H1 (cell line): Measurements from ENCODE around the gene CCT6B. TPM values are rescaled to one million over a fixed set of nuclear protein-coding genes. Genes with fewer than 3 reads are reported as not detected.

Experiments used
- CTCF ChIA-PET: fragments of 300-600 bp; sonication (Branson Sonifier 250); formaldehyde crosslinking; loops from one replicate; lab custom pipeline; 2021; ENCODE audit not compliant: partially characterized antibody; lab: Charles Lee
- POLR2A ChIA-PET: fragments of 300-600 bp; sonication (Branson Sonifier 250); formaldehyde crosslinking; loops from one replicate; lab custom pipeline; 2021; ENCODE audit warnings: inconsistent platforms; ENCODE audit not compliant: partially characterized antibody; lab: Charles Lee
- DNase-seq, 2 experiments: peaks; one replicate each; pipeline versions ENCODE4 v3.0.0 to v3.0.0-alpha.2; 2010 to 2022; ENCODE audit warnings: low spot score in 2 of 2, low read depth in 1 of 2, mixed read lengths in 1 of 2
- FAIRE-seq: peaks from 2 replicates; lab custom pipeline; 2011; peaks lifted over from hg19 to GRCh38; lab: Jason Lieb, UNC
- H2AFZ ChIP-seq: 2 replicates; pipeline ENCODE4 v1.8.1; 2012; ENCODE audit warnings: low read length, inconsistent platforms
- H2AK5ac ChIP-seq: 2 replicates; pipeline ENCODE4 v1.6.1; 2013; ENCODE audit warnings: low read depth, low read length
- H2BK120ac ChIP-seq: replicated peaks from 2 replicates; pipeline ENCODE3; 2013; ENCODE audit warnings: low read depth, low read length, inconsistent platforms
- H2BK12ac ChIP-seq: 2 replicates; pipeline ENCODE4 v1.6.1; 2013; ENCODE audit warnings: low read depth, low read length
- H2BK15ac ChIP-seq: 2 replicates; pipeline ENCODE4 v1.6.1; 2013; ENCODE audit warnings: low read length
- H2BK20ac ChIP-seq: 2 replicates; pipeline ENCODE4 v1.6.1; 2013; ENCODE audit warnings: low read length
- H2BK5ac ChIP-seq: 2 replicates; pipeline ENCODE4 v1.6.1; 2013; ENCODE audit warnings: low read depth, low read length
- H3K14ac ChIP-seq: 2 replicates; pipeline ENCODE4 v1.6.1; 2013; ENCODE audit warnings: inconsistent platforms; ENCODE audit not compliant: insufficient read length
- H3K18ac ChIP-seq: 2 replicates; pipeline ENCODE4 v1.6.1; 2013; ENCODE audit warnings: low read length; ENCODE audit errors: extremely low read depth
- H3K23ac ChIP-seq: 2 replicates; pipeline ENCODE4 v1.6.1; 2013; ENCODE audit warnings: inconsistent platforms; ENCODE audit not compliant: insufficient read length
- H3K23me2 ChIP-seq: 2 replicates; pipeline ENCODE4 v1.6.1; 2013; ENCODE audit warnings: low read depth, low read length
- H3K27ac ChIP-seq: 2 replicates; pipeline ENCODE4 v1.6.1; 2011; ENCODE audit warnings: low read depth, low read length, inconsistent platforms
- H3K27me3 ChIP-seq, 4 experiments: replicated peaks in 1 of 4; 1 replicate in 1 of 4; 2 replicates in 3 of 4; pipeline versions ENCODE4 v1.6.1 to v1.8.1; 2011 to 2013; ENCODE audit warnings: low read length in 3 of 4, mild to moderate bottlenecking in 3 of 4, inconsistent platforms in 2 of 4, mixed read lengths in 2 of 4, moderate library complexity in 1 of 4; ENCODE audit not compliant: control insufficient read depth in 3 of 4, insufficient read depth in 3 of 4; ENCODE audit errors: extremely low read depth in 1 of 4
- H3K36me3 ChIP-seq, 4 experiments: 2 replicates each; pipeline versions ENCODE4 v1.6.1 to v1.8.1; 2011 to 2013; ENCODE audit warnings: mild to moderate bottlenecking in 4 of 4, low read length in 3 of 4, moderate library complexity in 2 of 4, control low read depth in 1 of 4, inconsistent platforms in 1 of 4; ENCODE audit not compliant: insufficient read depth in 4 of 4, control insufficient read depth in 2 of 4
- H3K4ac ChIP-seq: replicated peaks from 2 replicates; pipeline ENCODE3; 2013; ENCODE audit warnings: low read length, low read depth, mixed read lengths, inconsistent platforms; ENCODE audit not compliant: insufficient read length
- H3K4me1 ChIP-seq, 4 experiments: replicated peaks in 1 of 4; 1 replicate in 1 of 4; 2 replicates in 3 of 4; pipeline versions ENCODE4 v1.6.1 to v1.8.1; 2011 to 2013; ENCODE audit warnings: low read length in 3 of 4, inconsistent platforms in 2 of 4, mixed read lengths in 1 of 4; ENCODE audit not compliant: insufficient read depth in 4 of 4, control insufficient read depth in 3 of 4
- H3K4me2 ChIP-seq, 2 experiments: 2 replicates each; pipeline versions ENCODE4 v1.6.1 to v1.8.1; 2011 to 2013; ENCODE audit warnings: low read depth in 2 of 2, low read length in 2 of 2, control low read depth in 1 of 2, inconsistent platforms in 1 of 2, mild to moderate bottlenecking in 1 of 2; ENCODE audit not compliant: insufficient read depth in 1 of 2
- H3K4me3 ChIP-seq, 4 experiments: fragments of 200-600, 300-600 bp in 1 of 4; sonication (generic), shearing (Covaris generic), sonication (Bioruptor Twin) in 1 of 4; 2 replicates each; pipeline versions ENCODE4 v1.5.1 to v1.8.1; 2011 to 2016; ENCODE audit warnings: low read length in 4 of 4, low read depth in 3 of 4, control low read depth in 2 of 4, inconsistent platforms in 2 of 4, mild to moderate bottlenecking in 2 of 4, mixed read lengths in 1 of 4, moderate library complexity in 1 of 4; ENCODE audit not compliant: insufficient read depth in 2 of 4; ENCODE audit errors: extremely low read depth in 1 of 4
- H3K56ac ChIP-seq: replicated peaks from 2 replicates; pipeline ENCODE3; 2013; ENCODE audit warnings: low read depth, mild to moderate bottlenecking, mixed read lengths, low read length, inconsistent platforms; ENCODE audit not compliant: insufficient read length
- H3K79me1 ChIP-seq: 2 replicates; pipeline ENCODE4 v1.6.1; 2013; ENCODE audit warnings: low read depth, low read length, control low read depth
- H3K79me2 ChIP-seq, 2 experiments: 2 replicates each; pipeline versions ENCODE4 v1.6.1 to v1.8.1; 2012 to 2013; ENCODE audit warnings: low read length in 2 of 2, mild to moderate bottlenecking in 2 of 2, inconsistent platforms in 1 of 2; ENCODE audit not compliant: insufficient read depth in 2 of 2, control insufficient read depth in 1 of 2
- H3K9ac ChIP-seq, 4 experiments: replicated peaks in 1 of 4; 1 replicate in 1 of 4; 2 replicates in 3 of 4; pipeline versions ENCODE4 v1.6.1 to v1.8.1; 2011 to 2013; ENCODE audit warnings: low read depth in 3 of 4, low read length in 3 of 4, control low read depth in 2 of 4, mild to moderate bottlenecking in 2 of 4, moderate library complexity in 2 of 4, inconsistent platforms in 1 of 4; ENCODE audit errors: extremely low read depth in 1 of 4
- H3K9me3 ChIP-seq, 2 experiments: 2 replicates each; pipeline versions ENCODE4 v1.6.1 to v1.8.1; 2012 to 2013; ENCODE audit warnings: mild to moderate bottlenecking in 2 of 2, moderate library complexity in 2 of 2, control low read depth in 1 of 2, inconsistent platforms in 1 of 2, low read depth in 1 of 2, low read length in 1 of 2, mixed read lengths in 1 of 2; ENCODE audit not compliant: insufficient read depth in 2 of 2
- H4K20me1 ChIP-seq, 2 experiments: replicated peaks in 1 of 2; 2 replicates each; pipeline versions ENCODE3 to v1.8.1; 2011 to 2013; ENCODE audit warnings: inconsistent platforms in 2 of 2, low read length in 2 of 2, mild to moderate bottlenecking in 1 of 2; ENCODE audit not compliant: insufficient read depth in 2 of 2, control insufficient read depth in 1 of 2
- H4K5ac ChIP-seq: 2 replicates; pipeline ENCODE4 v1.6.1; 2013; ENCODE audit warnings: low read length, low read depth, mixed read lengths, inconsistent platforms; ENCODE audit not compliant: insufficient read length
- H4K8ac ChIP-seq: 2 replicates; pipeline ENCODE4 v1.8.0; 2013; ENCODE audit warnings: mild to moderate bottlenecking, moderate library complexity, low read length, inconsistent platforms; ENCODE audit not compliant: insufficient read depth; ENCODE audit errors: extremely low read depth
- H4K91ac ChIP-seq: replicated peaks from 2 replicates; pipeline ENCODE3; 2013; ENCODE audit warnings: low read length, mixed read lengths, inconsistent platforms; ENCODE audit not compliant: insufficient read length
- JUND ChIP-seq: IDR thresholded peaks from 2 replicates; pipeline ENCODE4 v1.6.1; 2011; ENCODE audit warnings: mild to moderate bottlenecking, improper control_type of control experiment, low read length
- KDM5A ChIP-seq: fragments of 200-600 bp; IDR thresholded peaks from 2 replicates; pipeline ENCODE4 v1.7.1; 2012; ENCODE audit warnings: mild to moderate bottlenecking, low read length, inconsistent platforms, mixed read lengths
- NANOG ChIP-seq: IDR thresholded peaks from 2 replicates; pipeline ENCODE4 v1.6.1; 2011; ENCODE audit warnings: low read length, low read depth, mild to moderate bottlenecking, inconsistent platforms; ENCODE audit not compliant: insufficient read depth, poor library complexity, severe bottlenecking
- POLR2A ChIP-seq, 2 experiments: IDR thresholded peaks; 1 replicate in 1 of 2; 2 replicates in 1 of 2; pipeline ENCODE4 v1.6.1; 2011; ENCODE audit warnings: low read depth in 2 of 2, low read length in 2 of 2, mild to moderate bottlenecking in 2 of 2; ENCODE audit errors: control extremely low read depth in 1 of 2
- YY1 ChIP-seq: IDR thresholded peaks from 2 replicates; pipeline ENCODE4 v1.6.1; 2011; ENCODE audit warnings: low read depth, mild to moderate bottlenecking, low read length
- WGBS, 2 experiments: shearing (Covaris generic) in 1 of 2; methylation state at CpG; one replicate each; pipeline versions ENCODE4 v1.1.6 to v1.1.7; 2013 to 2015; ENCODE audit warnings: low lambda C conversion rate in 2 of 2, mixed read lengths in 2 of 2, inconsistent platforms in 1 of 2, low coverage in 1 of 2, missing lambda C conversion rate in 1 of 2; ENCODE audit not compliant: insufficient replicate concordance in 2 of 2, insufficient coverage in 1 of 2, insufficient read length in 1 of 2; ENCODE audit errors: extremely low coverage in 1 of 2, missing lambda C conversion rate in 1 of 2; 5-methylcytosine and 5-hydroxymethylcytosine counted together
- polyA plus RNA-seq, 7 experiments: library from polyadenylated mRNA; depleted of rRNA in 3 of 7; stranded (reverse) in 5 of 7; unstranded in 2 of 7; fragments of >200 nt in 5 of 7; fragments of 200-250 nt in 2 of 7; gene quantifications; 1 replicate in 5 of 7; 2 replicates in 1 of 7; 4 replicates in 1 of 7; pipeline versions ENCODE4 v1.2.1 to v1.2.3, GENCODE V29; 2011 to 2013; ENCODE audit warnings: missing spikeins in 2 of 7, mixed read lengths in 2 of 7
- total RNA-seq: library from RNA; stranded (reverse); fragmentation: NEBNext Ultra II Directional; extraction: Animal tissue kit (Norgen Biotek cat#: 25700); gene quantifications from 2 replicates; pipeline ENCODE4 v1.2.1, GENCODE V29; 2021

The CCT6B gene
- total and polyA plus RNA-seq, 2 of the 8 experiments (the other 6 are each of a cell fraction or from before 2014, with no cell fraction given): 0.67 to 1.3 TPM

DNA sequence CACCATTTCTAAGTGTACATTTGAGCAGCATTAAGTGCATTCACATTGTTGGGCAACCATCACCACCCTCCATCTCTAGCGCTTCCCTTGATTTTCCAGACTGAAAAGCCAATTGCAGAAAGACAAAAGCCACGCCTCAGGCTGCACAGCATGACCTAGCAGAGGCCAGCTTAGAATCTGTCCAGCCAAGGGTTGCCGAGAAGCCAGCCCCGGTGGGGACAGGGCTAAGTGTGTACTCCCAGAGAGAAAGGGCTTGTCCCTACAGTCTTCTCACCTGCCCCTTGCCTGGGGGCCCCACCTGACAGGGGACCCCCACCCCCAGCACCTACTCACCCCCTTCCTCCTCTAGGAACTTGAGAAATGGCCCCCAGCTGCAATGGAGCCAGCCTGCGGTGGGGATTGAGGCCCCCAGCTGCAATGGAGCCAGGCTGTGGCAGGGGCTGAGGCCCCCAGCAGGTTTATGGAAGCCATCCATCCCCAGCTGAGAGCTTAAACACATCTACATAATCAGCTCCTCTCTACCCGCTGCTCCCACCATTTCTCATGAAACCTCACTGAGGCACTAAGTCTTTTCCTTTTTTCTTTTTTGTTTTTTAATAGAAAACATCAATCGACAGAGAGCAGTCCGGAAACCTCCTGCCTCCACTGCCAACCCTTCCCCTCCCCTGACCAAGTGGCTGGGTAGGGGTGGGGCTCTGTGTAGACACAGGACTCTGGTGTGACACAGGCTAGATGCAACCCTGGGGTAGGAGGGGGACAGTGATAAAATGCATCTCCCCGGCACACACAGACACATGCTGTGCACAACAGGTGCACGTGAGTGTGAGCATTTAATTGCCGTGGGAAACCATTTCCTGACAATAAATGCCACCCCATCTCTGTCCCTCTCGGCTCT is 77.9 kb downstream of the CCT6B start:
- no peak overlapping the region for H3K9ac ChIP-seq
- no peak overlapping the region for H4K5ac ChIP-seq
- H2AK5ac ChIP-seq: no peak overlapping the region
- no peaks in the 10 kb centered on the region for H3K79me1 ChIP-seq
- H2BK120ac ChIP-seq: no peak overlapping the region
- ChIA-PET POLR2A (no interaction called here), CTCF (interaction anchor here (0.7 to 2.5 kb wide), 6 partner anchors 9 to 341 kb away, joined by 3 to 11 read pairs (median 4); no protein-coding TSS in a partner anchor)
- H3K14ac ChIP-seq: no peak overlapping the region
- no peak overlapping the region for H4K91ac ChIP-seq
- no peak overlapping the region for H2BK20ac ChIP-seq
- H2AFZ ChIP-seq: no peak overlapping the region
- H2BK15ac ChIP-seq: no peak overlapping the region
- WGBS, 2 experiments: 56% methylated on average over 12 of the region's 12 CpGs; no CpG with 5 or more reads in 1 of the 2 experiments
- H3K79me2 ChIP-seq: no peaks in the 10 kb centered on the region
- H3K56ac ChIP-seq: no peak overlapping the region
- H3K18ac ChIP-seq: no peak overlapping the region; the same call in none of the 2 replicates
- H3K27ac ChIP-seq: no peak overlapping the region
- no peak overlapping the region for H3K4ac ChIP-seq
- 0 out of 8 replicates have a peak overlapping the region, but pooled peaks of 1 of the 4 experiments have one; percentile 24 for H3K4me3 ChIP-seq
- no peak overlapping the region for H2BK5ac ChIP-seq
- no peaks in the 10 kb centered on the region for H3K27me3 ChIP-seq
- H3K23me2 ChIP-seq: no peaks in the 10 kb centered on the region
- no peak overlapping the region for H3K23ac ChIP-seq
- H3K4me1 ChIP-seq: peaks cover 2 to 13% (median 6%) of the 10 kb centered on the region in 4 experiments
- H4K20me1 ChIP-seq: no peaks in the 10 kb centered on the region
- H3K4me2 ChIP-seq: peak overlapping the region; percentile 12 to 52; a peak in 2 of 4 replicates
- H3K36me3 ChIP-seq: no peaks in the 10 kb centered on the region
- peaks cover 0 to 3% of the 10 kb centered on the region in 2 experiments; a peak in 1 of 4 replicates for H3K9me3 ChIP-seq
- FAIRE-seq (no peak), DNase-seq (no peak)
- H4K8ac ChIP-seq: no peak overlapping the region
- no peak overlapping the region for H2BK12ac ChIP-seq
- TF ChIP-seq KDM5A (no peak), POLR2A (IDR thresholded peaks at IDR 0.05; ENCODE audit: control extremely low read depth in 1 of 2, low read depth in 2 of 2, low read length in 2 of 2) (no peak), YY1 (0 out of 2 replicates have a peak, but pooled peaks have one; percentile 16), NANOG (peak; percentile 78), JUND (no peak)
- TF ChIP-seq, all 59 proteins: peak for 2
